NT2/D1 (cell line): ENCODE measurements around the gene AHCTF1.

Source experiments
- SUZ12 ChIP-seq: IDR thresholded peaks from 2 replicates; pipeline ENCODE4 v1.6.1; 2011; ENCODE audit not compliant: insufficient read length, insufficient read depth; ENCODE audit errors: extremely low read depth
- YY1 ChIP-seq: IDR thresholded peaks from 2 replicates; pipeline ENCODE4 v1.6.1; 2011; ENCODE audit not compliant: insufficient read length, insufficient read depth

DNA sequence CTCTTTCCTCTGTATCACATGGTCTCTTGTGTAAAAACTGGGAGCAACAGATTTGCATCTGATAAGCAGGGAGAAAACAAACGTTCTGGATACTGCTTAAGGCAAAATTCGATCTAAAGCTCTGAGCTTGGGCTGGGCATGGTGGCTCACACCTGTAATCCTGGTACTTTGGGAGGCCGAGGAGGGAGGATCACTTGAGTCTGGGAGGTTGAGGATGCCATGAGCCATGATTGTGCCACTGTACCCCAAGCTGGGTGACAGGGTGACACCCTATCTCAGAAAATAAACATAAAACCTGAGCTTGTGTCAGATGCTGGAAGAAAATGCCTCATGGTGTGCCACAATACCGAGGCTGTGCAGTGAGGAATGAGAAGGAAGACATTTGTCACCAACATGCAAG is 133.6 kb downstream of the AHCTF1 start:
- no peak for TF ChIP-seq YY1
- TF ChIP-seq SUZ12: no peak
